HG02884 (cell line): Measurements from ENCODE around the gene UGGT2.
"Not testable (repeated sequence)": the region's sequence is repeated elsewhere in the genome, so short reads cannot be mapped to it uniquely, and the experiment has no call there.

Experiments used
- ATAC-seq: cut with Tn5 transposase; IDR thresholded peaks from one replicate; pipeline ENCODE4 v1.9.1; 2021; ENCODE audit warnings: mild to moderate bottlenecking, moderate library complexity; ENCODE audit not compliant: unreplicated experiment

Gene UGGT2

GRCh38 chr13:96051946-96052345 lies 1.3 kb downstream of the UGGT2 start:
- not testable (repeated sequence) for ATAC-seq

- not testable (repeated sequence) for ATAC-seq
Measured at GRCh38 chr13:96051491-96051890, 1.7 kb downstream of the UGGT2 start.

- not testable (repeated sequence) for ATAC-seq
Measured at GRCh38 chr13:96050955-96051354, 2.2 kb downstream of the UGGT2 start.

- ATAC-seq: not testable (repeated sequence)
Measured at GRCh38 chr13:96046449-96047126, 6.6 kb downstream of the UGGT2 start.

- no peak for ATAC-seq
Measured at GRCh38 chr13:96044238-96044637, 9.0 kb downstream of the UGGT2 start.

GRCh38 chr13:96041326-96042110 lies 11.7 kb downstream of the UGGT2 start:
- no peak for ATAC-seq

GRCh38 chr13:96036515-96036914 lies 16.7 kb downstream of the UGGT2 start:
- ATAC-seq: no peak

GRCh38 chr13:96034662-96035061 lies 18.5 kb downstream of the UGGT2 start:
- no peak for ATAC-seq

GRCh38 chr13:96033220-96034015 lies 19.8 kb downstream of the UGGT2 start:
- ATAC-seq: no peak

- ATAC-seq: no peak
Measured at GRCh38 chr13:96032717-96033116, 20.5 kb downstream of the UGGT2 start.

- no peak for ATAC-seq
Measured at GRCh38 chr13:96029002-96029401, 24.2 kb downstream of the UGGT2 start.

- ATAC-seq: no peak
Measured at GRCh38 chr13:96027496-96027895, 25.7 kb downstream of the UGGT2 start.

- no peak for ATAC-seq
Measured at GRCh38 chr13:96025283-96025682, 27.9 kb downstream of the UGGT2 start.

- no peak for ATAC-seq
Measured at GRCh38 chr13:96020931-96021330, 32.3 kb downstream of the UGGT2 start.

- peak; percentile 96 for ATAC-seq
Measured at GRCh38 chr13:96020155-96020575, 33.0 kb downstream of the UGGT2 start.

- ATAC-seq: no peak
Measured at GRCh38 chr13:96018135-96018534, 35.1 kb downstream of the UGGT2 start.

GRCh38 chr13:96011291-96011872 lies 41.8 kb downstream of the UGGT2 start:
- ATAC-seq: no peak

- no peak for ATAC-seq
Measured at GRCh38 chr13:96003304-96003703, 49.9 kb downstream of the UGGT2 start.

- ATAC-seq: no peak
Measured at GRCh38 chr13:96002322-96003131, 50.7 kb downstream of the UGGT2 start.

- no peak for ATAC-seq
Measured at GRCh38 chr13:96000069-96000468, 53.1 kb downstream of the UGGT2 start.
